NCI-H1694 (cell line): ENCODE data around the gene OR2T6.
"Not testable (repeated sequence)": the region's sequence is repeated elsewhere in the genome, so short reads cannot be mapped to it uniquely, and the experiment has no call there.

Experiments
- DNase-seq: peaks from one replicate; lab custom pipeline; 2025; lab: John Stamatoyannopoulos, UW

Gene OR2T6

DNA sequence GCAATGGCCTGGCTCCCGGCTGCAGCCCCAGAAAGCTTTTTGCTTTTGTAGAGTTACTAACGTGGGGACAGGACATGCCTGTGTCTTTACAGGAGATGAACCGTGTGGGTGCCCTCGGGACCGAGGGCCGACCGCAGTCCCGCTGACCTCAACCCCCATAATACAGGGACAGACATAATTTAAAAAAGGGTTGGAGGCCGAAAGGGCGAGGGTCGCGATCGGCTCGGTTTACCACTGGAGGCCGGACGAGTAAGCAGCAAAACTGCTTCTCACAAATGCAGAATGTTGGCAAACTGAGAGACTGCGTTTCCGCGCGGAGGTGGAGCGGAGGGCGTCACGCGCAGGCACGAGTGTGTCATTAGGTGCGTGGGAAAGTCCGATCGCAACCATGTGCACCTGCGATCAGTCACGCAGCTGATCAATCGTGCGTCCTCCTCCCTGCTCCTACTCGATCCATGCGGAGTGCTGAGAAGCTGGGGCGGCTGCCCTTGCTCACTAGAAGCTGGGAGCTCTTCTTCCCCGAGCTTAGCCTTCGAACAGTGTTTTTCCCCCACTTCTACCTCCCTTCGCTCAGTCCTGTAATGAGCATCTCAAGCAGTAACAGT, 58.4 kb downstream of the OR2T6 start:
- DNase-seq: not testable (repeated sequence)

DNA sequence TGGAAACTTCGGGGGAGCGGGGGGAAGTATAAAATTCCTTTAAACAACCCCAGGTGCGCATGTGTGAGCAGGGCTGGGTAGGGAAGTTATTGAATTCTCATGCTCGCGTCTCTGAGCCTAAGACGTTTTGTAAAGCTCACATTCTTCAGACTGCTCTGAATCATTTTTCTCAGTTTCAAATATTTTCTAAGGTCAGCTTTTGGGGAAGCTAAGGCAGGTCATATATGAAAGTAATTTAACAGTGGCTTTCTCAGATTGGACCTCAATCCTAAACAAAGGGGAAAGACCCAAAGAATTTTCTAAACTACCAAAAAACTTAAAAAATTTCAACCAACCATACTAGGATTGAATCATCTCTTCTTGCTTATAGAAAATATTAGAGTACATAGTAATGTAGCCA, 59.4 kb downstream of the OR2T6 start:
- DNase-seq: not testable (repeated sequence)

DNA sequence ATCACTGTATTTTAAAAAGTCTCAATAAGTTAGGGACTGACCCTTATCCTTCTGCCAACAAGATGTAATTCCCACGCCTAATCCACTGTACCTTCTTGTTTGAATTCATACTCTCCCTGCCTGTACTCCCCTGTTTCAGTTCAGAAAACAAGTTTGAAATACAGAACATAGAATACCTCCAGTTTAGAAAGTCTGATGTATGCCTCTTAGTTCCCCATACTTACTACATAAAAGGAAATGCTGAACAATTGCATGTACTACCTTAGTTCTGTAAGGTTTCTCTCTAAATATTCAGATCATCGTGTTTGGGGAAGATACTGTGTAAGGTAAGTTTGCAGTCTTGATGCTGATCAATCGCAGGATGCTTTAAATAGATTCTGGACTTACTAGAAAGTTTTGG, 60.8 kb downstream of the OR2T6 start:
- not testable (repeated sequence) for DNase-seq

- DNase-seq: not testable (repeated sequence)
These were observed 63.1 kb downstream of the OR2T6 start for GRCh38 chr1:248438668-248439067.

DNA sequence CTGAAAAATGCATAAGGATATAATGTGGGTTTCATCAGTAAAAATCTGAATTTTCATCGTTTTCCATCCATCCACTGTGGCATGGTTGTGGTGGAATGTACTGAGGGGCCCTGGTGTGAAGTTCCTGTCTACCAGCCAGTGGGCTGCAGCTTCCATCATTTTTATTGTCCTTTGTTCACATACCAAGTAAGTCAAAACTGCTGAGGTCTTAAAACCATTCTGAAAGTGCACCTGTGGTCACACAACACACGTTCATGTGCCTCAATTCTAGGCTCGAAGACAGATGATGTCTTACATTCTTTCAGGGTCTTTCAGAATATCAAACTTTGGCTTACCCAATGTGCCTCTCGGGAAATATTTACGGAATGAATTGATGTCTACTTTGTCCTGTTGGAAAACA, 63.7 kb downstream of the OR2T6 start:
- not testable (repeated sequence) for DNase-seq
